Measurements from ENCODE around the gene RAB39A.
A peak's percentile ranks its signal among the peaks of the same experiment; 100 is the strongest.

DNA sequence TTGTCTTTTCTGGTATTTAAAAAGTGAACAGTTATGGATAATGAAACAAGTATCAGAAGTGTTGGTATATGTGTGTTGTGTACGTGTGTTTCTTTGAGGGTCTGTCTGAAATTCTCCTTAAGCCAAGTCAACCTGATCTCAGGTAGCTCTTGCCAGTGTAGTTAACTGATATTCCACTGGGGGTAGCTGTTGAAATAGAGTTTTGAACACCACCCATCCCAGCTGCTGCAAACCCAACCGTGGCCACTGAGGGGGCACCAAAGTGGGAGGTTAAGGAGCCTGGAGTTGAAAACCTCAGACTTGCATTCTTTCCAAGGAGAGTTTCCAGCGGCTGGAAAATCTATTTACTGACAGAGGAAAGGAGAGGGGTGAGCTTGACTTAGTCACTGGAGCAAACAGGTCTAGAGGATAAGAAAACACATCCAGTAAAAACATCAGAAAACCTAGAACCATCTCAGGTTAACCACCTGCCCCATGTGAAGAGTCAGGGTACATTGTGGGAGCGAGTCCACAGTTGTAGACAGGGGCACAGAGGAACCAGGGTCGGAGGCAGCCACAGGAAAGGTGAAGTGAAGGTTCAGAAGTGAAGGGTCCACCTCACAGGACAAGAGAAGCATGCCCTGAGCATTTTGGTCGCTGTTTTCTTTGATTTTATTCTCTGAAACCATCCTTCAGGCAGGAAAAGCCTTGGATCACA is 71.7 kb downstream of the RAB39A start:
- TF ChIP-seq POLR2AphosphoS5 (IDR thresholded peaks at IDR 0.05): no peak
- TF ChIP-seq, protein P1, sequence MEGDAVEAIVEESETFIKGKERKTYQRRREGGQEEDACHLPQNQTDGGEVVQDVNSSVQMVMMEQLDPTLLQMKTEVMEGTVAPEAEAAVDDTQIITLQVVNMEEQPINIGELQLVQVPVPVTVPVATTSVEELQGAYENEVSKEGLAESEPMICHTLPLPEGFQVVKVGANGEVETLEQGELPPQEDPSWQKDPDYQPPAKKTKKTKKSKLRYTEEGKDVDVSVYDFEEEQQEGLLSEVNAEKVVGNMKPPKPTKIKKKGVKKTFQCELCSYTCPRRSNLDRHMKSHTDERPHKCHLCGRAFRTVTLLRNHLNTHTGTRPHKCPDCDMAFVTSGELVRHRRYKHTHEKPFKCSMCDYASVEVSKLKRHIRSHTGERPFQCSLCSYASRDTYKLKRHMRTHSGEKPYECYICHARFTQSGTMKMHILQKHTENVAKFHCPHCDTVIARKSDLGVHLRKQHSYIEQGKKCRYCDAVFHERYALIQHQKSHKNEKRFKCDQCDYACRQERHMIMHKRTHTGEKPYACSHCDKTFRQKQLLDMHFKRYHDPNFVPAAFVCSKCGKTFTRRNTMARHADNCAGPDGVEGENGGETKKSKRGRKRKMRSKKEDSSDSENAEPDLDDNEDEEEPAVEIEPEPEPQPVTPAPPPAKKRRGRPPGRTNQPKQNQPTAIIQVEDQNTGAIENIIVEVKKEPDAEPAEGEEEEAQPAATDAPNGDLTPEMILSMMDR (IDR thresholded peaks at IDR 0.05): peak in 1 of 4 experiments; percentile 31
- TF ChIP-seq POLR2A (IDR thresholded peaks at IDR 0.05): no peak
- no peak for TF ChIP-seq EP300 (IDR thresholded peaks at IDR 0.05)
